Lower leg skin (tissue), 3 donors: Measurements from ENCODE around the gene MAP3K20.

Source experiments
- POLR2A ChIP-seq, 2 donors: fragments of 450-650 bp; IDR thresholded peaks; one replicate each; pipeline ENCODE4 v1.6.1; 2016 to 2017; ENCODE audit warnings: antibody characterized with exemption in 2 of 2, mild to moderate bottlenecking in 1 of 2, moderate library complexity in 1 of 2
- TF ChIP-seq, protein P1 (sequence below), 3 donors: fragments of 450-650 bp; IDR thresholded peaks; one replicate each; pipeline ENCODE4 v1.5.1; 2016; ENCODE audit warnings: antibody characterized with exemption in 3 of 3, mild to moderate bottlenecking in 3 of 3, moderate library complexity in 2 of 3

DNA sequence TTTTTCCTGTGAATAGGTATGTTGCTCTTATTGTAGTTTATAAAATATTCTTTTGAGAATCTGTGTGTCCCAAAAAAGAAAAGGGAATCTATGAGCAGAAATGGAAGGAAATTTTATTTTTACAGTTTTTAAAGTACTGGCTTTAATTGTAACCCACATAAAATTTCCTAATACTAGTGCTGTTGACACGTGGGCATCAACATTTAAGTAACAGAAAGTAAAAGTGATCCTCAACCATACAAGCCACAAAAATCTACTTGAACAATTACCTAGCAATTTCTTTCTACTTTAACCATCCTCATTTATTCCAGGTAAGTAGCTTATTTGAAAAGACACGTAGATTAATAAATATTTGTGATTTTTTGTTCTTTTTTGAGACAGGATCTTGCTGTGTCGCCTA is 62.0 kb downstream of the MAP3K20 start:
- TF ChIP-seq, protein P1, sequence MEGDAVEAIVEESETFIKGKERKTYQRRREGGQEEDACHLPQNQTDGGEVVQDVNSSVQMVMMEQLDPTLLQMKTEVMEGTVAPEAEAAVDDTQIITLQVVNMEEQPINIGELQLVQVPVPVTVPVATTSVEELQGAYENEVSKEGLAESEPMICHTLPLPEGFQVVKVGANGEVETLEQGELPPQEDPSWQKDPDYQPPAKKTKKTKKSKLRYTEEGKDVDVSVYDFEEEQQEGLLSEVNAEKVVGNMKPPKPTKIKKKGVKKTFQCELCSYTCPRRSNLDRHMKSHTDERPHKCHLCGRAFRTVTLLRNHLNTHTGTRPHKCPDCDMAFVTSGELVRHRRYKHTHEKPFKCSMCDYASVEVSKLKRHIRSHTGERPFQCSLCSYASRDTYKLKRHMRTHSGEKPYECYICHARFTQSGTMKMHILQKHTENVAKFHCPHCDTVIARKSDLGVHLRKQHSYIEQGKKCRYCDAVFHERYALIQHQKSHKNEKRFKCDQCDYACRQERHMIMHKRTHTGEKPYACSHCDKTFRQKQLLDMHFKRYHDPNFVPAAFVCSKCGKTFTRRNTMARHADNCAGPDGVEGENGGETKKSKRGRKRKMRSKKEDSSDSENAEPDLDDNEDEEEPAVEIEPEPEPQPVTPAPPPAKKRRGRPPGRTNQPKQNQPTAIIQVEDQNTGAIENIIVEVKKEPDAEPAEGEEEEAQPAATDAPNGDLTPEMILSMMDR (IDR thresholded peaks at IDR 0.05) = no peak
- no peak for TF ChIP-seq POLR2A (IDR thresholded peaks at IDR 0.05)
